Measurements from ENCODE around the gene ICAM2.

Gene ICAM2

DNA sequence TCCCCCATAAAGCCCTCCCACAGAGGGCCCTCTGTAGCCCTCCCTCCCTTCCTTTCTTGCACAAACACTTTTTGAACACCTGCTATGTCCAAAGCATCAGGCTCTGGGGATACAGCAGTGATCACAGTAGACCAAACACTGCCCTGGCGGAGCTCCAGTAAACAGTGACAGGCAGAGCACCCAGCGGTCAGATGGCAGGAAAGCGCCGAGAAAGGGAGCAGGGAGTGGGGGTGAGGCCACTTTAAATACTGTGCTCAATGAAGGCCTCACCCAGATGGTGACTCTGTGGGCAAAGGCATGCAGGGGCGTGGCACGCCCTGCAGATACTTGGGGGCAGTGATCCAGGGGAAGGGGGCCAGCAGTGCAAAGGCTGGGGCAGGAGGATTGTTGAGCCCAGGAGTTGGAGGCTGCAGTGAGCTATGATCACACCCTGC is 14.7 kb downstream of the ICAM2 start:
- ChIA-PET CTCF (interaction anchor here (1.0 to 3.8 kb wide), 8 partner anchors 11 to 127 kb away, joined by 3 to 39 read pairs (median 5); partner anchors contain the start of gene ICAM2), POLR2A (no interaction called here)
- no peak for DNase-seq (ENCODE audit: low read depth, low spot score)
- TF ChIP-seq, protein P1, sequence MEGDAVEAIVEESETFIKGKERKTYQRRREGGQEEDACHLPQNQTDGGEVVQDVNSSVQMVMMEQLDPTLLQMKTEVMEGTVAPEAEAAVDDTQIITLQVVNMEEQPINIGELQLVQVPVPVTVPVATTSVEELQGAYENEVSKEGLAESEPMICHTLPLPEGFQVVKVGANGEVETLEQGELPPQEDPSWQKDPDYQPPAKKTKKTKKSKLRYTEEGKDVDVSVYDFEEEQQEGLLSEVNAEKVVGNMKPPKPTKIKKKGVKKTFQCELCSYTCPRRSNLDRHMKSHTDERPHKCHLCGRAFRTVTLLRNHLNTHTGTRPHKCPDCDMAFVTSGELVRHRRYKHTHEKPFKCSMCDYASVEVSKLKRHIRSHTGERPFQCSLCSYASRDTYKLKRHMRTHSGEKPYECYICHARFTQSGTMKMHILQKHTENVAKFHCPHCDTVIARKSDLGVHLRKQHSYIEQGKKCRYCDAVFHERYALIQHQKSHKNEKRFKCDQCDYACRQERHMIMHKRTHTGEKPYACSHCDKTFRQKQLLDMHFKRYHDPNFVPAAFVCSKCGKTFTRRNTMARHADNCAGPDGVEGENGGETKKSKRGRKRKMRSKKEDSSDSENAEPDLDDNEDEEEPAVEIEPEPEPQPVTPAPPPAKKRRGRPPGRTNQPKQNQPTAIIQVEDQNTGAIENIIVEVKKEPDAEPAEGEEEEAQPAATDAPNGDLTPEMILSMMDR (IDR thresholded peaks at IDR 0.05; ENCODE audit: insufficient read depth, low read length, missing control alignments), result no peak
- no peak overlapping the region for H3K4me3 ChIP-seq (ENCODE audit: low read depth, low read length)

DNA sequence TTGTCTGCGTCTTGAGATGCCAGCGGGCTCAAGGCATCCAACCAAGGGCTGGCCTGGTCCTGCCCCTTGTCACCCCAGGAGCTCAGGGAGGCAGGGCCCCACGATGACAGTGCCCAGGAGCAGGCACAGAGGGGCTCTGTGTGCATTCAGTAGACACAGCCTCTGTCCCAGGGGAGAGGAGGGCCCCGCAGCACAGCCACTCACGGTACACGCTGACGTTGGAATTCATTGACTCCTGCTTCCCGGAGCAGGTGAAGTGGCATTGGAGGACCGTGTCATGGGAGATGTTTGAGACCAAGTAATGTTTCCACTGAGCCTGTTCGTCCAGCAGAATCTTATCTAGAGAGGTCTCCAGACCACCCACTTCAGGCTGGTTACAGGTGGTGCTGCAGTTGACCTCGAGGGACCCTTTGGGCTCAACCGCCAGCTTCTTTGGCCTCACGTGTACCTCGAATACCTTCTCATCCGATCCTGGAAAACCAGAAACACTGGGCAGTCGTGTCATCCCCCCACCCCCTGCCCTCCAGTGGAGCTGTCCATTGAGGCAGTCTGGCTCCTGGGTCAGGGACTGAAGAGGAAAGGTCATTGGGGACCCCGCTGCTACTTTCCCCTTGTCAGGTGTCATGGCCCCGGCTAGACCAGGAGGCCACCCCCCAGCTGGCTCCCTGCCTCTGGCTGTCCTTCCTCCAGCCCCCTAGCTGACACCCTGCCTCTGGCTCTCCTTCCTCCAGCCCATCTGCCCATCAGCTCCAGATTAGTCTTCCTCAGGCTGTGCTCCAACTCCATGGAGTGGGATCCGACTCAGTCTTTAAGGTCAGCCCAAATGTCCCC is 15.3 kb downstream of the ICAM2 start:
- H3K4me3 ChIP-seq (ENCODE audit: low read depth, low read length), result no peak overlapping the region
- POLR2A ChIA-PET, result no interaction called here
- DNase-seq (ENCODE audit: low read depth, low spot score), result no peak
- TF ChIP-seq, protein P1 (IDR thresholded peaks at IDR 0.05; ENCODE audit: insufficient read depth, low read length, missing control alignments), result no peak
- CTCF ChIA-PET, result interaction anchor here (1.0 to 3.8 kb wide), 10 partner anchors 12 to 128 kb away, joined by 3 to 39 read pairs (median 4); partner anchors contain the start of genes GH1 and ICAM2

DNA sequence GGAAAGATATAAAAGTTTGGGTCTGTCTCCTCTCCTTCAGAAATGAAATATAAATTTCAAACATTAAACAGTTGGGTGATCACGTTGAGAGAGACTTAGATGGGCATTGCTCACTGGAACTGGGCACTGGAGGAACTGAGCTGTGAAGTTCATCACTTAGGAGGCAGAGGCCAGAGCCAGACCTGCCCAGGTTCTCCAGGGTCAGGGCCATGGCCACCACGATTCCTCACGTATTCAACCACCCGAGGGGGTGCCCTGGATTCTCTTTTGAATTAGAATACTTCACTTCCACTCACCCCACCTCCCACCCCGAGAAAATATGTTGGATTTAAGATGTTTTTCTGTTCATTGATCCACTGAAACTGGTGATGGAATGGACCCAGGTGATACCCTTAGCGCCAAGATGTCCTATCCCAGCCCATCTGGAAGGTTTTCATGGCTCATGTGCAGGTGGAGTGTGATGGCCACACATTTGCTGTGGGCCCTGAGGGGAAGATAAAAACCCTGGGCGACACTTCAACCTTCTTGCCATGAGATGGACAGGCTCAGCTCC is 16.1 kb downstream of the ICAM2 start:
- no peak for DNase-seq (ENCODE audit: low read depth, low spot score)
- POLR2A ChIA-PET, result no interaction called here
- CTCF ChIA-PET, result interaction anchor here (1.1 to 3.8 kb wide), 5 partner anchors 9 to 86 kb away, joined by 3 to 39 read pairs (median 4); partner anchors contain the start of gene GH1
- H3K4me3 ChIP-seq (ENCODE audit: low read depth, low read length), result no peak overlapping the region
- TF ChIP-seq, protein P1 (IDR thresholded peaks at IDR 0.05; ENCODE audit: insufficient read depth, low read length, missing control alignments), result no peak

DNA sequence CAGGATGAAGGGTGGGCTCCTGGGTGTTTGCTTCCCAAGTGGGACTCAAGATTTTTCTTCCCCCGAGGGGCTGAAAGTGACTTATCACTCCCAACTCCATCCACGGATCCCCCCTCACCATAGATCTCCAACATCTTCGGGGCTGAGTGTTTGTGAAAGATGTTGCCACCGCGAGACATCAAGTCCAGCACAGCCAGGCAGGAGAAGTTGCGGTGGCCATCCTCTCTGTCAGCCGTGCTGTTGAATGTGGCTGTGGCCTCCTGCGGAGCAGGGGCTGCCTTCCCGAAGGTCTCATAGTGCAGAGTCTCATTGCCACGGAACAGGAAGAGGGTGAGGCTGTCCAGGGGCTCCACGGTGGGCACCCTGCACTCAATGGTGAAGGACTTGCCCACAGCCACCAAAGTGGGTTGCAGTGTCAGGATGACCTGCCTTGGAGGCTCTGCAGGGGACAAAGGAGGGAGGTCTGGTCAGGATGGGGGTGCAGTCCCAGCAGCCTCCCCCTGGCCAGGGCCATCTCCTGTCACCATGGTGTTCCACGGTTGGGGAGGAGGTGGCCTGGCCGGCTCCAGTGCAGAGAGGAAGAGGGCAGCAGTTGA is 16.8 kb downstream of the ICAM2 start:
- H3K4me3 ChIP-seq (ENCODE audit: low read depth, low read length), result no peak overlapping the region
- no peak for DNase-seq (ENCODE audit: low read depth, low spot score)
- POLR2A ChIA-PET, result no interaction called here
- CTCF ChIA-PET, result interaction anchor here (1.5 to 1.9 kb wide), 2 partner anchors 9 to 85 kb away, joined by 3 to 5 read pairs; partner anchors contain the start of gene GH1
- TF ChIP-seq, protein P1 (IDR thresholded peaks at IDR 0.05; ENCODE audit: insufficient read depth, low read length, missing control alignments), result no peak

DNA sequence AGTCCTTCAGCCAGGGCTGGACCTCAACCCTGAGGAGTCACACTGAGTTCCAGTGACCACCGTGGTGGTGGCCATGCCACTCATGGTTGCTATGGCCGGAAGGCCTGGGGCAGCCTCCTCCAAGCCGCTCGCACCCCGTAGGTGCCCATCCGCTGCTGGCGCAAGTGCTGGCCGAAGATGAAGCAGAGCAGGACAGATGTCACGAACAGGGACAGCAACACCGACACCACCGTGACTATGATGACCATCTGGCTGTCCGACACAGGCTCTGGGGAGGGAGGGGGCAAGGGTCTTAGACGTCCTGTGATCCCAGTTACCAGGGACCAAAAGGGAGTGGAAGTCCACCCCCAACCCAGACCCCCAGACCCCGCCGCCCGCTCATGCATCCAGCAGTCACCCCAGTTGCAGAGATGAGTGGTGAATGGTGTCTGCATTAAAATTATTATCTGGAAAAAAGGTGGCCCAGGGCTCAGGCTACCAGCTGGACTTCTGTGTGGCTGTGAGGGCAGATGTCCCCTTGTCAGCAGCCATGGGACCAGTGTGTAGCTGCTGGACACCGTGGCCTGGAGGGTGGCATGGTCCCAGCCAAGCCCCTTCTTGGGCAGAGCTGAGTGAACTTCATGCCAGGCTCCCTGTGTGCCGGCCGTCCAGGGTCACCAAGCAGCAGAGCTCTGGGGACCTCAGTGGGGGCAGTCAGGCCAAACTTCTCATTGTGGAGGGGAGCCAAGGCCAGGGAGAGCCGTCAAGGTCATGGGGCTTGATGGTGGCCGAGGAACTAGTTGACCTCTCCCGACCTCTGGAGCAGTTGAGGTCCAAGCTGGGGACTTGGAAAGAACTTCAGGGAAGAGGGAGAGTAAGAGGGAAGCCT is 17.5 kb downstream of the ICAM2 start:
- CTCF ChIA-PET, result interaction anchor here (0.9 to 1.9 kb wide), 6 partner anchors 8 to 84 kb away, joined by 3 to 7 read pairs (median 4); partner anchors contain the start of gene GH1
- POLR2A ChIA-PET, result no interaction called here
- no peak for DNase-seq (ENCODE audit: low read depth, low spot score)
- H3K4me3 ChIP-seq (ENCODE audit: low read depth, low read length), result no peak overlapping the region
- TF ChIP-seq, protein P1 (IDR thresholded peaks at IDR 0.05; ENCODE audit: insufficient read depth, low read length, missing control alignments), result no peak

All from AG04449 (cell line).